RCC 7860 (cell line): ENCODE data around the gene STXBP5.
"Not testable (repeated sequence)": the region's sequence is repeated elsewhere in the genome, so short reads cannot be mapped to it uniquely, and the experiment has no call there.

Source experiments
- DNase-seq: peaks from one replicate; pipeline ENCODE4 v3.0.0-alpha.2; 2015; ENCODE audit warnings: low spot score
- FAIRE-seq: peaks from 2 replicates; lab custom pipeline; 2012; peaks lifted over from hg19 to GRCh38; lab: Jason Lieb, UNC

STXBP5 gene

DNA sequence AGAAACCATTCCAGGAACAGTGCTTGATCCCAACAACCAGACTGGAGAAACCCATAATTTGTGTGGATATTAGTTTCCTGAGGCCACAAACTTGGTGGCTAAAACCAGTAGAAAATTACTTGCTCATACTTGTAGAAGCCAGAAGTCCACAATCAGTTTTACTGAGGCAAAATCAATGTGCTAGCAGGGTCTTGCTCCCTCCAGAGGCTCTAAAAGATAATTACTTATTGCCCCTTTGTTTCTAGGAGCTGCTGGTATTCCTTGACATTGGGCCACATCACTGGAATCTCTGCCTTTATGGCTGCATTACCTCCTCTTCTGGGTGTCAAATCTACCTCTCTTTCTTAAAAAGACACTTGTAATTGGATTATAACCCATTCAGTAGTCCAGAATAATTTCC is 162.1 kb downstream of the STXBP5 start:
- DNase-seq (no peak), FAIRE-seq (no peak)

DNA sequence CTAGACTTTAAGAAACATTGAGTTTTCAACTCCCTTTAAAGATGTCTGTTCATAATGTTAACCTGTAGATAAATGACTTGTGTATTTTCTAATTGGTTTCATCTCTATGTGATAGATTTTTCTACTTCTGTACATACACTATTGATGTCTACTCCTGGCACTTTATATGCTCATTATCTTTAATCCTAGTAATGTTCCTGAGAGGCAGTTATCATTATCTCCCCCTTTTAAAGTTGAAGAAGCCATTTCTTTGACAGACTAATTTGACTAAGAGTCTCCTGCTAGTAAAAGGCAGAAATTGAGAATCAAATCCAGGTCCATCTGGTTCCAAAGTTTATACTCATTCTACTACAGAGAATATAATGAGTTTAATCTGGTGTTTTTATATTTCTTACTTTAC is 167.1 kb downstream of the STXBP5 start:
- FAIRE-seq (no peak), DNase-seq (no peak)

DNA sequence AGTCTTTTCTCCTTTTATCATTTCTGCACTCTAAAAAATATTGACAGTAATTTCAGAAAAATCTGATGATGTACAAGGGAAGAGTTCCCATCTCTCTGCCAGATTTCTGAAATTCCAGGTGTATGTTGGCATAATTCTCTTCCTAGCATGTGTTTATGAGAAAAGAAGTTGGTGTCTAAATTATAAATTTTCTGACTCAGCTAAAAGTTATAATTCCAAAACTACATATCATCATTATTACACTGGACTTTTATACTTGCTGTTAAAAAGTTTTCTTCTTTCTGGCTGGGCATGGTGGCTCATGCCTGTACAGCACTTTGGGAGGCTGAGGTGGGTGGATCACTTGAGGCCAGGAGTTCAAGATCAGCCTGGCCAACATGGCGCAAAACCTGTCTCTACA is 168.6 kb downstream of the STXBP5 start:
- no peak for DNase-seq
- no peak for FAIRE-seq

DNA sequence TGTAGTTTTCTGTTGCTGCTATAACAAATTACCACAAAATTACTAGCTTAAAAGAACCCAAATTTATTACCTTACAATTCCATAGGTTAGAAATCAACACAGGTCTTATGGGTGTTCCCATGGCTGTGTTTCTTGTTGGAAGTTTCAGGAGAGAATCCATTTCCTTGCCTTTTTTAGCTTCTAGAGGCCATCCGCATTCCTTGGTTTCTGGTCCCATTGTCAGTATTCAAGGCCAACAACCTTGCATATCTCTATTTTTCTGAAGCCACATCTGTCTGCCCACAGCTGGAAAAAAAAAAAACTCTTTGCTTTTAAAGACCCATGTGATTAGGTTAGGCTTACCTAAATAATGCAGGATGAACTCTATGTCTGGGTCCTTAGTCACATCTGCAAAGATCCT is 174.6 kb downstream of the STXBP5 start:
- DNase-seq (no peak), FAIRE-seq (no peak)

DNA sequence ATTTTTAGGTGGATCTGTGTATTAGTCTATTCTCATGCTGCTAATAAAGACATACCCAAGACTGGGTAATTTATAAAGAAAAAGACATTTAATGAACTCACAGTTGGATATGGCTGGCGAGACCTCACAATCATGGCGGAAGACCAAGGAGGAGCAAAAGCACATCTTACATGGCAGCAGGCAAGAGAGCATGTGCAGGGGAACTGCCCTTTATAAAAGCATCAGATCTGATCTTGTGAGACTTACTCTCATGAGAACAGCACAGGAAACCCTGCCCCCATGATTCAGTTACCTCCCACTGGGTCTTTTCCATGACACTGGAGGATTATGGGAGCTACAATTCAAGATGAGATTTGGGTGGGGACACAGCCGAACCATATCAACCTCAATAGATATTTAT is 176.6 kb downstream of the STXBP5 start:
- not testable (repeated sequence) for FAIRE-seq, DNase-seq

DNA sequence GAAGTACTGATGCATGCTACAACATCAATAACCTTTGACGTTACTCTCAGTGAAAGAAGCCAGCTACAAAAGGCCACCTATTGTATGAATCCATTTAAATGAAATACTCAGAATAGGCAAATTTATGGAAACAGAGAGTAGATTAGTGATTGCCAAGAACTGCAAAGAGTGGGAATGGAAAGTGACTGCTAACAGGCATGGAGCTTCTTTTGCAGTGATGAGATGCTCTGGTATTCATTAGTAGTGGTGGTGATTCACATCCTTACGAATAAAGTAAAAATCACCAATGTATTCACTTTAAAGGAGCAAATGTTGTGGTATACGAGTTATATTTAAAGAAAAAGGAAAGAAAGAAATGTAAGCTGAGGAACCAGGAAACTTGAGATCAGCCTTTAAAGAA is 177.5 kb downstream of the STXBP5 start:
- DNase-seq: no peak
- no peak for FAIRE-seq

DNA sequence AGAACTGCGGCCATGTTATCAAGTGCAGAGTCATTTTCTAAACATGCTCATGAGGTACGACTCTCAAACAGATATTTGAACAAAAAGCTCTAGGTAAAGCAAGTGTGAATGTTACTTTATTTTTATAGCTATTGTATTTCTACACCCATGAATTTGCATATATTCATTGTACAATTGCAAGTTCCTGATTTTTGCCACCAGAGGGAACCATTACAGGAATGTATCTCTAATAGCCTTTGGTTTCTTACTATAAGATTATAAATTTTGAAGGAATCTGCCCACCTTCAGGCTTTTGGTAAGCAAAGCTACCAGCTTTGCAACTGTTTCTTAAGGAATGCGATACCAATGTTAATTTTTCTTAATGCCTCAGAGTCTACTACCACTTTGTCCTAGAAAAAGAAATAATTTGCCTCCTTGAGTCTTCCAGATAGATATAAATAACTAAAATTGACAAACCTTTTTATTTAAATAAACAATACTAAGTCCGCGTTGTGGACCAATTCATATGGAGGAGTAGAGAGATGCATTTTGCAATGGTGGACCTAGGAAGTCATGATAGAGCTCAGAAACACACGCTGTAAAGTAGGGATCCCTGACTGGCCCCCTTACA is 178.8 kb downstream of the STXBP5 start:
- FAIRE-seq (no peak), DNase-seq (peak; percentile 5)

DNA sequence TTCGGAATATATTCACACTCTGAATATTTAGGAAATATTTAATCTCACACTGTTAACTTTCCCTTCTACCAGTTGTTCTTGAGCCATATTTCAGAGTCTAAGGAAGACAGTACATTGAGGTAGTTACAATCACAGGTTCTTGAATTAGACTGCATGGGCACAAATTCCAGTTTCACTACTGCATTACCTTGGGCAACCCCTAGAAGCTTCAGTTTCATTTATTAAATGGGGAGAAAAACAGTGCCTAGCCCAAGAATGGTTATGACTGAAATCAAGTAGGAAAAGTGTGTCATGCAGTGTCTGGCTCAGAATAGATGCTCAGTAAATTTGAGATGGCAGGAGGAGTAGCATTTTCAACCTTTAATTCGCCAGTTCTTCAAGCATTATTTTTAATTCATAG is 179.8 kb downstream of the STXBP5 start:
- FAIRE-seq (no peak), DNase-seq (no peak)

DNA sequence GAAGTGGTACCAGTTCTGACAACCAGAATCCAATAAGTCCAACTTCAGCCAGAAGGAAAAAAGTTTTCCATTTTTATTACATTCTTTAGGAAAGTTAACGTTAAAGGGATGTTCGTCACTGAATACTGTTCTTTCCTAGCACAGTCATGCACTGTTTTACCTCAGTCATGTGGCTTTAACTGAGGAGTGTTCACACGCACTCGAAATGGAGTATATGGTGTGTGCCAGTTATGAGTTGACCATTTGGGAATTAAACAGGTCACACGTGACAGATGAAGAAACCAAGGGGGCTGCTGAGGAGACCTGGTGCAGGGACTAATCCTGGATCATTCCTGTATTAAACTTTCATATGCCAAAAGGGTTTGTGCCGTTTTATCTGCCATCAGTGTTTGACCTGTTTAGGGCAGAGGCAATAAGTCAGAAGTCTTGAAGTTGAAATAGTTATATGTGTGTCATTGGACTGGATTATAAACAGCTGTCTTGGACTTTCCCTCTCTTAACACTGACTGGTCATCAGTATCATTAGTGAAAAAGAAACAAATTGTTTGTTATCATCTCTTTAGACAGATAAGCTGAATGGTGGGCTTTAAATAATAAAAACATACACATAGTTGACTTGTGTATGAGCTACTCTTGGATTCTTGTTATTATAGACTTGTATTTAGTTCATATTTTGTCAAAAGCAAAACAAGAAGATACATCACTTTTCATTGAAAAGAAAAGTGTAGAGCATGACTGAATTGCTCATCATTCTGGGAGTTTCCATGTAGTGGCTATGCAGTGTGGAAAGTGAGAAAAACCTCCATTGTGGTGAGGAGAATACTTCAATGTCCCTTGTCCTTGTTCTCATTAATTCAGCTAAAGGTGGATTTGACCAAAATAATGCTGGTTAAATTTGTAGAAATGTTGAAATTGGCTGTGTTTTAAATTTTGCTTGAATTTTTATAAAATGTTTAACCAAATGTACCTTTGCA is 180.8 kb downstream of the STXBP5 start:
- FAIRE-seq: no peak

DNA sequence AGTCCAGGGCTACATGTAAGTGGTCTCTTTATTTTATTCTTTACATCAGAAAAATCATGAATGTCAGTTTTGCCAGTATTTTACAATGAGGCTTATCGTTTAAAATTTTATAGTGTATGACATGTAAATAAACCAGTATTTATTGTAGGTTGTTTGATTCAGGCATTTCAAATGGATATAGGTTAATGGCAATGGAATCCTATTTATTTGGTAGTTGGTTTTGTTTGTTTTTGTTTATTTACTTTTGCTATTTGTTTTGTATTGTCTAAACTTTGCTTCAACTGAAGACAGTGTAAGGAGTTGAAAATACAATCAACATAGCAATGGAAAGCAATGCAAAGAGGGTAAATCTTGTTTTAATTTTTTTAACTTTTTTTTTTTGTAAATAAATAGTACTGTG is 185.2 kb downstream of the STXBP5 start:
- no peak for FAIRE-seq
- no peak for DNase-seq

More for the DNA sequence above, 180.8 kb downstream of the STXBP5 start:
- DNase-seq: no peak

DNA sequence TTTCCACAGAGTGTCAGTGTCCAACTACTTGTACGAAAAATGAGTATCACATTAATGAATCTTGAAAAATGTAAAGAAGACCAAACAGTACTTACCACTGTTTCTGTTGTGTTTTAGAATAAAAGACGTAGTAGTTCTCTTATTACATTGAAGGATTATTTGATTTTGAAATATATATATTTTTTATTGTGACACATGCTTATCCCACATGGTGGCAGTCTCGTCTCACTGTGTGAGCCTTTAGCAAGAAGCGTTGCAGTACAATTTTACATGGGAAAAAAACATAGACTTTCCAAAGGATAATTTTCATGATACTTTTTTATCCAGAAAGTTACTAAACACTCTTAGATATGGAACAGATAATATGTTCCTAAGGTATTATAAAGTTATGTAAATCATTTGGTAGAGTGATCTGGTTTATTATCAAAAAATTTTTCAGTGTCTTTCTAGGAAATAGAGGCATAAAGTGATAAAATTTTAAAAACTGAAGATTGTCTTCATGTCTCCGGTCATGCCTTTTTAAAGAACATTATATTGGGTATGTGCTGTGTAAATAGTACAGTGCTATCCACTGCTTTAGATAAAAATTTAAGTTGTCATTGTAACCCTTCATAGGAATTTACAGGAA is 186.8 kb downstream of the STXBP5 start:
- DNase-seq (no peak), FAIRE-seq (no peak)

DNA sequence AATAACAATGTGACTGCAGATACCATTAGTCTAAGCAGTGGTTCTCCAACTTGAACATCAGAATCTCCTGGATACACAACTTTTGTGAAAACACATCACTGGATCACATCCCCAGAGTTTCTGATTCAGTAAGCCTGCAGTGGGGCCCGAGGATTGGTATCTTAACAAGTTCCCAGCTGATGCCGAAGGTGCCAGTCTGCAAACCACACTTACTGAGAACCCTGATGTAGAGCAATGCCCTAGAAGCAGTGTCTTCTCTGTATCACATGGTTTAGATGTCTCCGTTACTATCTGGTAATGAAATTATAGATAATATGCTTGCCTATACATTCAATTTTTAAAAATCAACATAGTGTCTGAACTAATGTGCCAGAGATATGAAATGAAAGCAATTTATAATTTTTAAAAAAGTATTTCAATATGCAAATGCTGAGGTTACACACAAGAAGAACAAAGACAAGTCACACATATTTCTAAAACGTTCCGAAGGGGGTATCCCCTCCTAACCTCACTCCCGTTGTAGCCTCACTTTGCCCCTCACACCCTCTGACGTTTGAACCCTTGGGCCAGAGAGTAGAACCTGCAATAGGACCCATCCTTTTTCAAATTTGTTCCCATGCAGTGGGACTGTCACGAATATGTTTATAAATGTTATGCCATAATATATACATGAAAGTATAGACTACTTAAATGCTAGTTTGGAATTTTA is 188.9 kb downstream of the STXBP5 start:
- FAIRE-seq (no peak), DNase-seq (no peak)

DNA sequence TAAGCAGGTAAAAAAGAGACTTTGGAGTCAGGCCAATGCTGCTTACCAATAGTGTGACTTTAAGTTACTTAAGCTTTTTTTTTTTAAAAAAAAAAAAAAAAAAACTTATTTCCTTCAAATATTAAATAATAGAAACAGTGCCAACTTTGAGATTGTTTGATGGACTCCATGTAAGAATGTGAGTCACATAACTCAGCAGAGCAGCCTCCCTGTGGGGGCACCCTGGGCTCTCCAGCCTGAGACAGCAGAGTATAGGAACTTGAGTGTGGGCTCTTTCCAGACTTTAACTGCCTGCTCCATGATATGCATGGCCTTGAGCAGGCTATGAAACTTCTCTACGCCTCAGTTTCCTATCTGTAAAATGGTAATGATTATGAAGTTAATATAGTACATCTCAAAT is 190.9 kb downstream of the STXBP5 start:
- FAIRE-seq (no peak), DNase-seq (no peak)

DNA sequence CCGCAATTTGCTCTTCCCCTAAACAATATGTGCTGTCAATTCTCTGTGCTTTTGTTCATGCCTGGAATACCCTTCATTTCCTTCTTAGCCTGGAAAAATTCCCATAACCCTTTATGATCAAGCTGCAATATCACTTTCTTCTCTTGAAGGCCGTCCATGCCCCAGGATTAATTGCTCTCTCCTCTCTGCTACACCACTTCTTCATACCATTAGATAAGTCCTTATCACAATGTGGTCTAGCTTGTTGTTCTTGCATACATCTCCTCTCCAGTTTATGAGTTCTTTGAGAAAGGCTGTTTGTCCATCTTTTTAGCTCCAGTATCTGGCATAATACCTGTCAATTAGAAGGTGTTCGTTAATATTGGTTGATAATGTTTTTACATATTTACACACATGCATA is 193.1 kb downstream of the STXBP5 start:
- DNase-seq: no peak
- no peak for FAIRE-seq

DNA sequence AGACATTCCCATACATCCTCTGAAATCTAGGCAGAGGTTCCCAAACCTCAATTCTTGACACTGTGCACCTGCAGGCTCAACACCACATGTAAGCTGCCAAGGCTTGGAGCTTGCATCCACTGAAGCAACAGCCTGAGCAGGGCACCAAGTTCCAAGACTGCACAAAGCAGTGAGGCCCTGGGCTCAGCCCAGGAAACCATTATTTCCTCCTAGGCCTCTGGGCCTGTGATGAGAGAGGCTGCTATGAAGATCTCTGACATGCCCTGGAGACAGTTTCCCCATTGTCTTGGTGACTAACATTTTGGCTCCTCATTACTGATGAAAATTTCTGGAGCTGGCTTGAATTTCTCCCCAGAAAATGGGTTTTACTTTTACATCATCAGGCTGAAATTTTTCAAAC is 196.8 kb downstream of the STXBP5 start:
- DNase-seq (no peak), FAIRE-seq (no peak)

DNA sequence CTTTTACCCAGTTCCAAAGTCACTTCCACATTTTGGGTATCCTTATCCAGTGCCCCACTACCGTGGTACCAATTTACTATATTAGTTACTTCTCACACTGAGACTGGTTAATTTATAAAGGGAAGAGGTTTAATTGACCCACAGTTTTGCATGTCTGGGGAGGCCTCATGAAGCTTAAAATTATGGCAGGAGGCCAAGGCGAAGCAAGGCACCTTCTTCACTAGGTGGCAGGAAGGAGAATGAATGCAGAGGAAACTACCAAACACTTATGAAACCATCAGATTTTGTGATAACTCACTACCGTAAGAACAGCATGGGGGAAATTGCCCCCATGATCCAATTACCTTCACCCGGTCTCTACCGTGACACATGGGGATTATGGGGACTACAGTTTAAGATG is 197.6 kb downstream of the STXBP5 start:
- DNase-seq (no peak), FAIRE-seq (no peak)

DNA sequence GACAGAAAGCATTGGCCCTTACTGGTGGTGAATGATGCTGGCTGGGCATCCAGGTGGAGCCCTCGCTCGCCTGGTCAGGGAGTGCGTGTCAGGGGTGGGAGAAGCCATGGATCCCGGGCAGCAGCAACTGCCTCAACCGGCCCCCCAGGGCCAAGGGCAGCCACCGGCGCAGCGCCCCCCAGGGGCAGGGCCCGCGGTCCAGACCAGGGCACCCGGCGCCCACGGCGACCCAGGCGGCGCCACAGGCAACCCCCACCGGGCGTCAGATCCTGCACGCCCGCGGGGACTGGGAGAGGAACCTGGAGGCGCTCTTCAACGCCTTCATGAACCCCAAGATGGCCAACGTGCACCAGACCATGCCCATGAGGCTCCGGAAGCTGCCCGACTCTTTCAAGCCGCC is 202.6 kb downstream of the STXBP5 start:
- DNase-seq (no peak), FAIRE-seq (no peak)

DNA sequence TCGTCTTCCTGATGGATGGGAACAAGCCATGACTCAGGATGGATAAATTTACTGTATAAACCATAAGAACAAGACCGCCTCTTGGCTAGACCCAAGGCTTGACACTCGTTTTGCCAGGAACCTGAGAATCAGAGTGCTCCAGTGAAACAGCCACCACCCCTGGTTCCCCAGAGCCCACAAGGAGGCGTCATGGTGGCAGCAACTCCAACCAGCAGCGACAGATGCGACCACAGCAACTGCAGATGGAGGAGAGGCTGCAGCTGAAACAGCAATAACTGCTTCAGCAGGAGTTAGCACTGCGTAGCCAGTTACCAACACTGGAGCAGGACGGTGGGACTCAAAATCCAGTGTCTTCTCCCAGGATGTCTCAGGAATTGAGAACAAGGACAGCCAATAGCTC is 203.4 kb downstream of the STXBP5 start:
- FAIRE-seq (no peak), DNase-seq (no peak)

DNA sequence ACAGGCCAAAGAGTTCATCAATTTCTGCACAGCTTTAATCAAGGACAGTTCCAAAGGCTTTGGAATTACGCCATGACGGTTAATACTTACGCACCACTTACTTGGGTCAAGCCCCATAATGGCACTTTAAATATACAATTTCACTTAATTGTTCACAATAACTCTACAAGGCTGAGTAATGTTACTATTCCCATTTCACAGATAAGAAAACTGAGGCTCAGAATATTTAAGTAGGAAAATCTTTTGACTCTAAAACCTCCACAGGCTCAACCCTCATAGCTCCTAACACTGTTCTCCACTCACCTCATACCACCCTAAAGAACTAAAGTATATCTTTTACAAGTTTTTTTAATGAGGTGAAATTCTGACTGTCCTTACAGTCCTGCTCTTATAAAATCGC is 212.4 kb downstream of the STXBP5 start:
- DNase-seq: no peak
- no peak for FAIRE-seq

DNA sequence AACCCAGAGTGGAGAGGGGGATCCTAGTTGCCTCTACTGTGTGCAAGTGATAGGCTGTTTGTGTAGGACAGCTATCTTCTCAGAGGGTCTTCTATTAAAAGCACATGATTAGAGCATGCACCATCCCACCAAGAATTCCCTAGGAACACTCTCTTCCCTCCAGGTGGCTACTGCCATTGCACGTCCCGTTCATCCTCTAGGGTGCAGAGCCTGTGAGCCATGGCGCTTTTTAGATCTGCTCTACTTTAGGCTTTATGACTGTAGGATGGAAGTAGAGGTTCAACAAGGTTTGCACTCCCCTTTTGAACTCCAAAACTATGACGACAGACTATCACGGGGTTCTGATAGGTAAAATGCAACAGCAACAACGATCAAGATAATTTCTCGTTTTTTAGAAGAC is 213.7 kb downstream of the STXBP5 start:
- FAIRE-seq (no peak), DNase-seq (no peak)

DNA sequence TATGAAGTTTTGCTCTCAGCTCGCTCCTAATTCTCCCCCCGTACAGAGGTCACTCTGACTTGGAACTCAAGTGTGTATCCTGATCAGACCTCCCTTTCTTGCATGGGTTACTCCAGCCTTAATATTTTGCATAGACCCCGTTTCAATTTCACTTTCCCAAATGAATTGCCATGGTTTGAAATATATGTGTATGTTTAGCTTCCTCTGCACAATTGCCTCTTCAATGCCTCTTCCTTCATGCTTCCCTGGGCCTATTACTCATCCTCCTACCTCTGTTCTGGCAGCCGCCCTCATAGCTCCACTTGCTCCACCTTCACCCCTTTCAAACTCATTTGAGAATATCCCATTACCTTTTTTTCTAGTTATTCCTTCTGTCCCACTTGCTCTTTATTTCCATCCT is 214.3 kb downstream of the STXBP5 start:
- no peak for DNase-seq
- FAIRE-seq: no peak
